Kidney (tissue), 14 donors: ENCODE results near the gene COPB1. TPM values are rescaled to one million over a fixed set of nuclear protein-coding genes. Genes with fewer than 3 reads are reported as not detected.

Experiments used
- DNase-seq, 5 donors: peaks; one replicate each; pipeline ENCODE4 v3.0.0-alpha.2; 2013 to 2020
- FAIRE-seq: peaks from 2 replicates; lab custom pipeline; 2012; peaks lifted over from hg19 to GRCh38; lab: Jason Lieb, UNC
- H3K27ac ChIP-seq, 2 donors: one replicate each; pipeline ENCODE4 v1.7.0; 2013; ENCODE audit warnings: low read depth in 2 of 2, low read length in 2 of 2, inconsistent platforms in 1 of 2
- H3K27me3 ChIP-seq: one replicate; pipeline ENCODE4 v1.7.1; 2013; ENCODE audit warnings: low read length, inconsistent platforms; ENCODE audit not compliant: control insufficient read depth, insufficient read depth
- H3K36me3 ChIP-seq, 3 donors: one replicate each; pipeline versions ENCODE4 v1.7.0 to v1.7.1; 2013; ENCODE audit warnings: low read length in 3 of 3, control low read depth in 1 of 3, inconsistent platforms in 1 of 3; ENCODE audit not compliant: insufficient read depth in 3 of 3, control insufficient read depth in 2 of 3
- H3K4me1 ChIP-seq, 3 donors: one replicate each; pipeline versions ENCODE4 v1.7.0 to v1.7.1; 2013; ENCODE audit warnings: low read length in 3 of 3, inconsistent platforms in 1 of 3, low read depth in 1 of 3; ENCODE audit not compliant: control insufficient read depth in 2 of 3, insufficient read depth in 2 of 3
- H3K4me3 ChIP-seq, 3 donors: one replicate each; pipeline versions ENCODE4 v1.7.0 to v1.8.1; 2013; ENCODE audit warnings: low read length in 3 of 3, control low read depth in 1 of 3, inconsistent platforms in 1 of 3
- H3K9ac ChIP-seq, 3 donors: one replicate each; pipeline versions ENCODE4 v1.7.0 to v1.7.1; 2013; ENCODE audit warnings: low read length in 3 of 3, control low read depth in 1 of 3, inconsistent platforms in 1 of 3
- H3K9me3 ChIP-seq, 3 donors: one replicate each; pipeline versions ENCODE4 v1.7.0 to v1.7.1; 2013; ENCODE audit warnings: low read length in 3 of 3, control low read depth in 1 of 3, inconsistent platforms in 1 of 3; ENCODE audit not compliant: control insufficient read depth in 2 of 3, insufficient read depth in 1 of 3
- CTCF ChIP-seq: IDR thresholded peaks from 3 replicates; pipeline ENCODE4 v1.5.1; 2012; ENCODE audit warnings: mild to moderate bottlenecking, moderate library complexity, borderline replicate concordance; ENCODE audit not compliant: insufficient read depth; ENCODE audit errors: extremely low read depth
- intact Hi-C: fragments of 100-400 bp; cut with DNase I; formaldehyde crosslinking; loops from one replicate; pipeline ENCODE4 v1.11.1; 2022
- polyA plus RNA-seq: library from polyadenylated mRNA; stranded (reverse); fragments of 350-450 nt; fragmentation: Illumina TruSeq; extraction: RNeasy Lipid Tissue Mini Kit (QIAGEN cat#74804); gene quantifications from one replicate; pipeline ENCODE4 v1.2.3, GENCODE V29; 2014; ENCODE audit warnings: low read depth, low replicate concordance; ENCODE audit not compliant: insufficient read depth
- total RNA-seq: library from RNA; stranded (reverse); fragmentation: NEBNext Ultra II Directional; extraction: Animal tissue kit (Norgen Biotek cat#: 25700); gene quantifications from one replicate; pipeline ENCODE4 v1.2.1, GENCODE V29; 2021
- donor health status: control.
- donor health status: control.
- donor health status: control.
- donor health status: control.
- donor health status: control.
- donor health status: DM: yes; HTN: yes; CAD: no.
- donor health status: Normal renal cell carcinoma (clear cell type).

COPB1 gene
- total and polyA plus RNA-seq, 2 donors from 2014 or later = 54.9 to 92.3 TPM

GRCh38 chr11:14463623-14464022 lies 36.0 kb downstream of the COPB1 start:
- H3K27me3 ChIP-seq = no peaks in the 10 kb centered on the region

GRCh38 chr11:14460147-14460546 lies 39.5 kb downstream of the COPB1 start:
- intact Hi-C loops = no loop called here
- Histone ChIP-seq H3K27ac (no peak overlapping the region), H3K9me3 (no peaks in the 10 kb centered on the region), H3K27me3 (no peaks in the 10 kb centered on the region), H3K4me1 (peaks cover 0 to 4% (median 2%) of the 10 kb centered on the region in 3 donors), H3K9ac (no peak overlapping the region), H3K36me3 (peaks cover 19 to 42% (median 40%) of the 10 kb centered on the region in 3 donors), H3K4me3 (no peak overlapping the region)
- no peak for TF ChIP-seq CTCF
- FAIRE-seq = no peak
- no peak for DNase-seq

More at GRCh38 chr11:14463623-14464022, 36.0 kb downstream of the COPB1 start:
- H3K9me3 ChIP-seq = no peaks in the 10 kb centered on the region
- no peak overlapping the region for H3K27ac ChIP-seq
- H3K36me3 ChIP-seq = peaks cover 31 to 64% (median 50%) of the 10 kb centered on the region in 3 donors
- FAIRE-seq (no peak), DNase-seq (no peak)
- peaks cover 0 to 4% (median 2%) of the 10 kb centered on the region in 3 donors for H3K4me1 ChIP-seq
- intact Hi-C loops = no loop called here
- H3K4me3 ChIP-seq = no peak overlapping the region
- TF ChIP-seq CTCF = no peak
- no peak overlapping the region for H3K9ac ChIP-seq

GRCh38 chr11:14458377-14458776 lies 41.2 kb downstream of the COPB1 start:
- FAIRE-seq (no peak), DNase-seq (no peak)
- no peaks in the 10 kb centered on the region for H3K4me1 ChIP-seq
- no peaks in the 10 kb centered on the region for H3K9me3 ChIP-seq
- H3K27ac ChIP-seq = no peak overlapping the region
- H3K9ac ChIP-seq = no peak overlapping the region
- peaks cover 5 to 25% (median 23%) of the 10 kb centered on the region in 3 donors for H3K36me3 ChIP-seq
- no peak for TF ChIP-seq CTCF
- H3K4me3 ChIP-seq = no peak overlapping the region
- intact Hi-C loops = no loop called here
- H3K27me3 ChIP-seq = no peaks in the 10 kb centered on the region
